ENCODE data around the gene NAALADL2. TPM values are rescaled to one million over a fixed set of nuclear protein-coding genes. Genes with fewer than 3 reads are reported as not detected.
A peak's percentile ranks its signal among the peaks of the same experiment; 100 is the strongest.

NAALADL2 gene
- total RNA-seq, 1 experiment from 2014 or later, result 1.9 TPM

DNA sequence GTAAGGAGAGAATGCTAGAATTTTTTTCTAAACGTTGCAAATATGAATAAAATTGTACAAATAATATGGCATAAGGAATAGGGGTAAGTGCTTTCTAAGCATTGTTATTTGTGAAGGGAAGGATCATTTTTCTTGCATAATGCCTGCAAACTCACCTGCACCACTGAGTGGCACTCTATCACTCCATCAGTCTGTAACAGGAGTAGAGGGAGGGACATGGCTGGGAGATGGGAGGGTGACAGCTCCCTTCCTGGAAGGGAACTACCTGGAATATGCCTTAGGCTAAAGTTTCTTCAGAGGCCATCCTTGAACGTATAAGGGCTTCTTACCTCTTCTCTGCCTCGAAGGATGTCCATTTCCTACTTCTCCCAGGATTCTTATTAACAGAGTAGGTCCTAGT lies 3.0 kb downstream of the NAALADL2 start:
- ATAC-seq (peak; percentile 69), DNase-seq (peak; percentile 85)
- ChIA-PET POLR2A (ENCODE audit: unreplicated experiment) (interaction anchor here (0.7 kb wide), 1 partner anchor 111 kb away, joined by 4 read pairs; no protein-coding TSS in a partner anchor), CTCF (no interaction called here)
- peaks cover 50% of the 10 kb centered on the region for H3K4me1 ChIP-seq (ENCODE audit: insufficient read depth, low read length)
- H3K9me2 ChIP-seq (replicated peaks; ENCODE audit: low read length), result no peaks in the 10 kb centered on the region
- peak overlapping the region; percentile 59; the same call in 1 of the 2 replicates for H3K27ac ChIP-seq (ENCODE audit: low read length)
- no peak overlapping the region for H3K4me2 ChIP-seq (ENCODE audit: low read length)
- intact Hi-C loops (cut with micrococcal nuclease), result loop anchor here (1.0 to 10.0 kb wide), 8 partner anchors 95 to 1563 kb away; no protein-coding TSS in a partner anchor
- BruUV-seq (replicated peaks), result no TSS peak
- no peaks in the 10 kb centered on the region for H4K20me1 ChIP-seq (ENCODE audit: low read length)
- H3K4me3 ChIP-seq (ENCODE audit: low read length), result no peak overlapping the region
- H2AFZ ChIP-seq (ENCODE audit: low read length), result no peak overlapping the region
- H3F3A ChIP-seq (ENCODE audit: low read length, unreplicated experiment), result no peaks in the 10 kb centered on the region
- no peak overlapping the region for H3K9ac ChIP-seq (ENCODE audit: low read length)
- no peaks in the 10 kb centered on the region for H3K9me3 ChIP-seq (ENCODE audit: low read length)
- H3K79me2 ChIP-seq (ENCODE audit: low read length), result no peaks in the 10 kb centered on the region
- peak; percentile 87 for TF ChIP-seq CTCF (conservative IDR thresholded peaks at IDR 0.05; ENCODE audit: low read depth, low read length)
- TF ChIP-seq EZH2 (IDR thresholded peaks at IDR 0.05; ENCODE audit: low read length, unreplicated experiment), result no peak
- no peak for TF ChIP-seq EZH2phosphoT487 (IDR thresholded peaks at IDR 0.05; ENCODE audit: borderline replicate concordance, low read length)
- H3K36me3 ChIP-seq (ENCODE audit: low read depth, low read length), result no peaks in the 10 kb centered on the region
- H3K27me3 ChIP-seq (ENCODE audit: low read length), result no peaks in the 10 kb centered on the region

DNA sequence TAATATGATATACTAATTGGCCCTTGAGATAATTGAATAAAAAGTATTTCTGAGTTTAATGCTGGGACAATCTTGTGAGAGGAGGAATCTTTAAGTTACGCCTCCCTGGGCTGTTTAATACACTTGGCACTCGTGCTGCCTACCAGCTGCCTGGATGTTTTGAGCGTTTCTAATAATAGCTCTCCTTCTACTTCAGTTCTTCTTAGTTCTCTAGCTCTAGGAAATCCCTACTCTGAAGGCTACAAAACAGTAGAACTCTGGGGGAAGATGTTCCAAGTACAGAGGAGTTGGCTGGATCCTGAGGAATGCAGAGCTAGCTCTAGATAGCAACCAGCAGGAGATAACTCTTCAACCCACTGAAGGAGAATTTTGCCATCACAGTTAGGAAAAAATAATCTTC lies 3.5 kb downstream of the NAALADL2 start:
- POLR2A ChIA-PET (ENCODE audit: unreplicated experiment), result interaction anchor here (0.7 kb wide), 1 partner anchor 110 kb away, joined by 4 read pairs; no protein-coding TSS in a partner anchor
- no peaks in the 10 kb centered on the region for H3F3A ChIP-seq (ENCODE audit: low read length, unreplicated experiment)
- BruUV-seq (replicated peaks), result no TSS peak
- no peaks in the 10 kb centered on the region for H3K27me3 ChIP-seq (ENCODE audit: low read length)
- no peaks in the 10 kb centered on the region for H3K36me3 ChIP-seq (ENCODE audit: low read depth, low read length)
- peak overlapping the region; percentile 59 for H3K27ac ChIP-seq (ENCODE audit: low read length)
- H3K4me2 ChIP-seq (ENCODE audit: low read length), result peak overlapping the region; percentile 21
- no peak overlapping the region for H3K4me3 ChIP-seq (ENCODE audit: low read length)
- intact Hi-C loops (cut with micrococcal nuclease), result loop anchor here (1.0 to 10.0 kb wide), 8 partner anchors 95 to 1562 kb away; no protein-coding TSS in a partner anchor
- TF ChIP-seq CTCF (conservative IDR thresholded peaks at IDR 0.05; ENCODE audit: low read depth, low read length) (no peak), EZH2phosphoT487 (IDR thresholded peaks at IDR 0.05; ENCODE audit: borderline replicate concordance, low read length) (no peak), EZH2 (IDR thresholded peaks at IDR 0.05; ENCODE audit: low read length, unreplicated experiment) (no peak)
- H3K4me1 ChIP-seq (ENCODE audit: insufficient read depth, low read length), result peaks cover 50% of the 10 kb centered on the region
- H3K79me2 ChIP-seq (ENCODE audit: low read length), result no peaks in the 10 kb centered on the region
- no peaks in the 10 kb centered on the region for H3K9me2 ChIP-seq (replicated peaks; ENCODE audit: low read length)
- CTCF ChIA-PET, result interaction anchor here (0.6 kb wide), 1 partner anchor 88 kb away, joined by 8 read pairs; no protein-coding TSS in a partner anchor
- H3K9ac ChIP-seq (ENCODE audit: low read length), result no peak overlapping the region
- H4K20me1 ChIP-seq (ENCODE audit: low read length), result no peaks in the 10 kb centered on the region
- no peak for ATAC-seq
- H3K9me3 ChIP-seq (ENCODE audit: low read length), result no peaks in the 10 kb centered on the region
- H2AFZ ChIP-seq (ENCODE audit: low read length), result no peak overlapping the region
- DNase-seq, result no peak

GRCh38 chr3:174863488-174863887 lies 4.4 kb downstream of the NAALADL2 start:
- H3K4me1 ChIP-seq (ENCODE audit: insufficient read depth, low read length), result peaks cover 46% of the 10 kb centered on the region
- POLR2A ChIA-PET (ENCODE audit: unreplicated experiment), result interaction anchor here (0.6 to 0.7 kb wide), 2 partner anchors 80 to 537 kb away, joined by 3 read pairs; no protein-coding TSS in a partner anchor
- no peaks in the 10 kb centered on the region for H3K27me3 ChIP-seq (ENCODE audit: low read length)

More at GRCh38 chr3:174863488-174863887, 4.4 kb downstream of the NAALADL2 start:
- no peaks in the 10 kb centered on the region for H4K20me1 ChIP-seq (ENCODE audit: low read length)
- BruUV-seq (replicated peaks), result no TSS peak
- H3K4me3 ChIP-seq (ENCODE audit: low read length), result no peak overlapping the region
- H2AFZ ChIP-seq (ENCODE audit: low read length), result no peak overlapping the region
- no peak overlapping the region for H3K9ac ChIP-seq (ENCODE audit: low read length)
- no peaks in the 10 kb centered on the region for H3K9me3 ChIP-seq (ENCODE audit: low read length)
- no peak for TF ChIP-seq CTCF (conservative IDR thresholded peaks at IDR 0.05; ENCODE audit: low read depth, low read length)
- no peak for TF ChIP-seq EZH2phosphoT487 (IDR thresholded peaks at IDR 0.05; ENCODE audit: borderline replicate concordance, low read length)
- TF ChIP-seq EZH2 (IDR thresholded peaks at IDR 0.05; ENCODE audit: low read length, unreplicated experiment), result no peak
- intact Hi-C loops (cut with micrococcal nuclease), result loop anchor here (2.0 to 10.0 kb wide), 6 partner anchors 94 to 1561 kb away; no protein-coding TSS in a partner anchor
- H3F3A ChIP-seq (ENCODE audit: low read length, unreplicated experiment), result no peaks in the 10 kb centered on the region
- ATAC-seq (peak; percentile 69), DNase-seq (peak; percentile 97)
- no peaks in the 10 kb centered on the region for H3K9me2 ChIP-seq (replicated peaks; ENCODE audit: low read length)
- peak overlapping the region; percentile 59 for H3K27ac ChIP-seq (ENCODE audit: low read length)
- H3K4me2 ChIP-seq (ENCODE audit: low read length), result peak overlapping the region; percentile 21
- H3K79me2 ChIP-seq (ENCODE audit: low read length), result no peaks in the 10 kb centered on the region
- no peaks in the 10 kb centered on the region for H3K36me3 ChIP-seq (ENCODE audit: low read depth, low read length)
- CTCF ChIA-PET, result interaction anchor here (0.6 kb wide), 1 partner anchor 87 kb away, joined by 8 read pairs; no protein-coding TSS in a partner anchor
